ENCODE data around the gene TRIM25. TPM values are rescaled to one million over a fixed set of nuclear protein-coding genes. Genes with fewer than 3 reads are reported as not detected.
A peak's percentile ranks its signal among the peaks of the same experiment; 100 is the strongest.
"Not testable (repeated sequence)": the region's sequence is repeated elsewhere in the genome, so short reads cannot be mapped to it uniquely, and the experiment has no call there.

The TRIM25 gene, protein sequence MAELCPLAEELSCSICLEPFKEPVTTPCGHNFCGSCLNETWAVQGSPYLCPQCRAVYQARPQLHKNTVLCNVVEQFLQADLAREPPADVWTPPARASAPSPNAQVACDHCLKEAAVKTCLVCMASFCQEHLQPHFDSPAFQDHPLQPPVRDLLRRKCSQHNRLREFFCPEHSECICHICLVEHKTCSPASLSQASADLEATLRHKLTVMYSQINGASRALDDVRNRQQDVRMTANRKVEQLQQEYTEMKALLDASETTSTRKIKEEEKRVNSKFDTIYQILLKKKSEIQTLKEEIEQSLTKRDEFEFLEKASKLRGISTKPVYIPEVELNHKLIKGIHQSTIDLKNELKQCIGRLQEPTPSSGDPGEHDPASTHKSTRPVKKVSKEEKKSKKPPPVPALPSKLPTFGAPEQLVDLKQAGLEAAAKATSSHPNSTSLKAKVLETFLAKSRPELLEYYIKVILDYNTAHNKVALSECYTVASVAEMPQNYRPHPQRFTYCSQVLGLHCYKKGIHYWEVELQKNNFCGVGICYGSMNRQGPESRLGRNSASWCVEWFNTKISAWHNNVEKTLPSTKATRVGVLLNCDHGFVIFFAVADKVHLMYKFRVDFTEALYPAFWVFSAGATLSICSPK
- total RNA-seq: 10 to 100 TPM; 59.9 to 63.9 TPM
- polyA plus RNA-seq: 1 to 10 TPM; 5.1 to 5.4 (median 5.2) TPM
- 47.5 to 82.4 (median 56.9) reads per million in 6 experiments for total RNA-seq

DNA sequence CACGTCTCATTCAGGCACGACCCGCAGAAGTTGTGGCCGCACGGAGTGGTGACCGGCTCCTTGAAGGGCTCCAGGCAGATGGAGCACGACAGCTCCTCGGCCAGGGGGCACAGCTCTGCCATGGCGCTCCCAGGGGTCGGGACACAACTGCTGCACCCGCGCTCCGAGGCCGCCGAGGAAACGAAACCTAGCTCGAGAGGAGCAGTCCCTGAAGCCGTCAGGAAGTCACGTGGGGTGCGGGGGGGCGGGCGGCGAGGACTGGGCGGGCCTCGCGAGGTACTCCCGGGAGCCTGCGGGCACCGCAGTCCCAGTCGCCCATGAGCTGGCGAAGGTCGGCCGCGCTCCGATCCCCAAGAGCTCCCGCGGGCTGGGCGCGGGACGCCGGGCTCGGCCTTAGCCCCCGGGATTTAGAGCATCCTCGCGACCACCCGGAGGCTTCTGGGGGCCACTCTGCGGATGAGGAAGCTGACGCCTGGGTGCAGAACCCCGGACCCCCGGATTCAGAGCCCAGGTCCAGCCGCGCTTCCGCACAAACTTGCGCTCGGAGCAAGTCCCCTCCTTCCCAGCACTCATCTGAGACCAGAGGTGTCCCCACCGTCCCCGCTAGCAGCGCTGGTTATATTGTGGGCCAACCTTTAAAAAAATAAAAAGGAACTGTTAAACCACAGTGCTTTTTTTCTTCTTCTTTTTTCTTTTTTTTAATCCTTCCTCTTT, at the start of gene TRIM25:
Gene TRIM25 (minus strand): TSS at position 183 of the 714 bp plus-strand sequence. CDS start 61 bp downstream, at position 122.
- DNase-seq: peak; percentile 73 to 92 (median 84)
- no peaks in the 10 kb centered on the region for H3K27me3 Mint-ChIP-seq
- peaks cover 0 to 7% (median 6%) of the 10 kb centered on the region in 3 donors for H3K36me3 Mint-ChIP-seq
- peak within 1 kb of the TSS; percentile 86 to 97 (median 94) for H3K27ac Mint-ChIP-seq
- POLR2A ChIA-PET: interaction anchor here (0.7 to 1.6 kb wide), 12 partner anchors 9 to 321 kb away, joined by 3 to 20 read pairs (median 4); partner anchors contain the start of genes AKAP1, C17orf67, COIL and DGKE
- ATAC-seq: peak; percentile 89 to 92
- peaks cover 17 to 55% (median 49%) of the 10 kb centered on the region in 4 donors for H3K4me1 Mint-ChIP-seq
- H3K9me3 Mint-ChIP-seq: peaks cover 0 to 10% (median 3%) of the 10 kb centered on the region in 9 donors
- peak within 1 kb of the TSS; percentile 77 to 97 (median 94) for H3K4me3 Mint-ChIP-seq

GRCh38 chr17:56960596-56961538, 47.0 kb upstream of the TRIM25 start, which contains the start of gene COIL:
COIL (minus strand) TSS chr17:56961050; CDS start chr17:56961019, 31 bp downstream.
- ATAC-seq (peak; percentile 95 to 98), DNase-seq (peak; percentile 83 to 95 (median 92))
- POLR2A ChIA-PET: interaction anchor here (0.6 to 2.0 kb wide), 6 partner anchors 18 to 367 kb away, joined by 3 to 7 read pairs (median 4); partner anchors contain the start of genes AKAP1, NOG, SCPEP1 and TRIM25
- peak within 1 kb of the TSS; percentile 84 to 97 (median 95) for H3K27ac Mint-ChIP-seq
- peaks cover 0 to 4% (median 0%) of the 10 kb centered on the region in 5 donors for H3K27me3 Mint-ChIP-seq
- peaks cover 0 to 6% (median 0%) of the 10 kb centered on the region in 3 donors for H3K36me3 Mint-ChIP-seq
- H3K9me3 Mint-ChIP-seq: no peaks in the 10 kb centered on the region
- H3K4me1 Mint-ChIP-seq: peaks cover 10 to 35% (median 23%) of the 10 kb centered on the region in 4 donors
- peak within 1 kb of the TSS; percentile 77 to 94 (median 87) for H3K4me3 Mint-ChIP-seq

DNA sequence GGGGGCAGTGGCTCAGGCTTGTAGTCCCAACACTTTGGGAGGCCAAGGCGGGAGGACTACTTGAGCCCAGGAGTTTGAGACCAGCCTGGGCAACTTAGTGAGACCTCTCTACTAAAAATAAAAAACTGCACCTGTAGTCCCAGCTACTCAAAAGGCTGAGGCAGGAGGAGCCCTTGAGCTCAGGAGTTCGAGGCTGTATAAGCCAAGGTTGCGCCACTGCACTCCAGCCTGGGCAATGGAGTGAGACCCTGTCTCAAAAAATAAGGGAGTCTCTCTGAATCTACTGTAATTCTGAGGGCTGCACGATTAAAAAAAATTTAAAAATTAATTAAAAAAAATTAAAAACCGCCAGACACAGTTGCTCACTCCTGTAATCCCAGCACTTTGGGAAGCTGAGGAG, 43.1 kb upstream of the TRIM25 start:
- ATAC-seq: no peak
- POLR2A ChIA-PET: interaction anchor here (0.6 kb wide), 1 partner anchor 1558 kb away, joined by 3 read pairs; no protein-coding TSS in a partner anchor
- H3K27ac Mint-ChIP-seq: peak overlapping the region in 1 of 10 donors; percentile 15
- peaks cover 12 to 54% (median 26%) of the 10 kb centered on the region in 4 donors for H3K4me1 Mint-ChIP-seq
- H3K36me3 Mint-ChIP-seq: peaks cover 0 to 25% (median 0%) of the 10 kb centered on the region in 3 donors
- H3K27me3 Mint-ChIP-seq: no peaks in the 10 kb centered on the region
- no peak for DNase-seq
- H3K9me3 Mint-ChIP-seq: no peaks in the 10 kb centered on the region
- no peak overlapping the region for H3K4me3 Mint-ChIP-seq

DNA sequence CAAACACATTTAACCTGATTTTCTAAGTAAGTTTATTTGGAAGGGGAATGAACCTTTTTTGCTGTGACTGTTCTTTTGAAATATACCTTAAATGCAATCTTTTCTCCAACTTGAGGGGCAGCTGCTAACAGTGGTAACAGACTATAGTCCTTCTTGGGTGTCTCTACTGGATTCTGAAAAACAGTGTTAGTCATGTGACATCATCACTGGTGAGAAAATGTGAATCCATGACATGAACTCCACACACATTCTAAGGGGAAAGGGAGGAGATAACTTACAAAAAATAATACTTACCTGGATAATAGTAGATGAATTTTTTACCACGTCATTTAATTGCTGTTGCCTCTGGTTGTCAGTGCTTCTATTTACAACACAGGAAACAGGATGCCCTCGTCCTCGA, 35.7 kb upstream of the TRIM25 start:
- Mint-ChIP-seq H3K9me3 (no peaks in the 10 kb centered on the region), H3K27me3 (no peaks in the 10 kb centered on the region), H3K4me3 (no peak overlapping the region), H3K4me1 (peaks cover 0 to 11% (median 4%) of the 10 kb centered on the region in 4 donors), H3K27ac (peak overlapping the region in 4 of 10 donors; percentile 18 to 84 (median 42)), H3K36me3 (peaks cover 0 to 73% (median 20%) of the 10 kb centered on the region in 3 donors)
- no peak for ATAC-seq
- POLR2A ChIA-PET: no interaction called here
- DNase-seq: no peak

GRCh38 chr17:56948491-56948890, 34.6 kb upstream of the TRIM25 start:
- H3K27me3 Mint-ChIP-seq: no peaks in the 10 kb centered on the region
- ATAC-seq: no peak
- DNase-seq: no peak
- POLR2A ChIA-PET: no interaction called here
- H3K36me3 Mint-ChIP-seq: peaks cover 0 to 82% (median 20%) of the 10 kb centered on the region in 3 donors
- no peak overlapping the region for H3K4me3 Mint-ChIP-seq
- H3K4me1 Mint-ChIP-seq: peaks cover 0 to 9% (median 4%) of the 10 kb centered on the region in 4 donors
- H3K9me3 Mint-ChIP-seq: no peaks in the 10 kb centered on the region
- no peak overlapping the region for H3K27ac Mint-ChIP-seq

DNA sequence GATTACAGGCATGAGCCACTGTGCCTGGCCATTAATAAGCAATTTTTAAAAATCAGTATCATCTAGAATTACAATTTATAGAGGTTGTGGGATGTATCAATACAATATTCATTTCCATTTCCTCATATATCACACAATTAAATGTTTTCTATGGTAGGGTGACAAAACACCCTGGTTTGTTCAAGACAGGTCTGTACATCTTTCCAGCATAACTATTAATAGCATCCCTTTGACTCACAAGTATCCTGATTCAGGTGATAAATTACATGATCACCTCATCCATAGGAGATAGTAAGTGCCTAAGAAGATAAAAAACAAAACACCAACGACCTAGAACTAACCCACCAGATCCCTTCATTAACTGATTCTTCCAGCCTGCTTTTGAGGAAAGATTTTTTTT, 33.9 kb upstream of the TRIM25 start:
- no peaks in the 10 kb centered on the region for H3K9me3 Mint-ChIP-seq
- ATAC-seq (no peak), DNase-seq (no peak)
- no peaks in the 10 kb centered on the region for H3K27me3 Mint-ChIP-seq
- POLR2A ChIA-PET: no interaction called here
- peaks cover 0 to 9% (median 3%) of the 10 kb centered on the region in 4 donors for H3K4me1 Mint-ChIP-seq
- H3K4me3 Mint-ChIP-seq: no peak overlapping the region
- H3K36me3 Mint-ChIP-seq: peaks cover 0 to 84% (median 20%) of the 10 kb centered on the region in 3 donors
- peak overlapping the region in 3 of 10 donors; percentile 1 to 43 (median 19) for H3K27ac Mint-ChIP-seq

- DNase-seq (no peak), ATAC-seq (no peak)
- POLR2A ChIA-PET: no interaction called here
- peaks cover 0 to 92% (median 27%) of the 10 kb centered on the region in 3 donors for H3K36me3 Mint-ChIP-seq
- no peaks in the 10 kb centered on the region for H3K9me3 Mint-ChIP-seq
- no peak overlapping the region for H3K27ac Mint-ChIP-seq
- no peaks in the 10 kb centered on the region for H3K27me3 Mint-ChIP-seq
- H3K4me1 Mint-ChIP-seq: peaks cover 0 to 6% (median 2%) of the 10 kb centered on the region in 4 donors
- no peak overlapping the region for H3K4me3 Mint-ChIP-seq
Observed at GRCh38 chr17:56945938-56946505, 32.2 kb upstream of the TRIM25 start.

DNA sequence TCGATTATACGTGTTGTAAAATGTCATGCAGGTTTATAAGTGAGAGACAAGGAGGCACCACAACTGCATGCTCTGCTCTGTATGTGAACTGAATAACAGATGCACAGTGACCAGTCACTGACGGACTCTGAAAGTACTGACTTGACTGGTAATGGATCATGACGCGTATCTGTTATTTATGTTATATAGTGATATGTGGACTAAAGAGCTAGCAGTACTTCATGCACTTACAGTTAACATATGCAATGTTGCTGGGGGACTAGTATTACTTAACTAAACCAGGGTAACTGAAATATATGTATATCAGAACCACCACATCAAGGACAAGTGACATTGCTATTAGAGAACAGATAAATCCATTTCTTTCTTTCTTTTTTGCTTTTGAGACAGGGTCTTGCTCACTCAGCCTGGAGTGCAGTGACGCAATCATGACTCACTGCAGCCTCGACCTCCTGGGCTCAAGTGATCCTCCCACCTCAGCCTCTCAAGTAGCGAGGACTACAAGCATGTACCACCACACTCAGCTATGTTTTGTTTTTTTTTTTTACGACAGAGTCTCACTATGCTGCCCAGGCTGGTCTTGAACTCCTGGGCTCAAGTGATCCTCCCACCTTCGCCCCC, 29.8 kb upstream of the TRIM25 start:
- H3K4me1 Mint-ChIP-seq: peaks cover 0 to 2% (median 0%) of the 10 kb centered on the region in 4 donors
- POLR2A ChIA-PET: interaction anchor here (0.7 kb wide), 1 partner anchor 85 kb away, joined by 3 read pairs; no protein-coding TSS in a partner anchor
- peaks cover 0 to 90% (median 25%) of the 10 kb centered on the region in 3 donors for H3K36me3 Mint-ChIP-seq
- H3K4me3 Mint-ChIP-seq: no peak overlapping the region
- H3K27me3 Mint-ChIP-seq: no peaks in the 10 kb centered on the region
- DNase-seq: no peak
- no peak for ATAC-seq
- H3K27ac Mint-ChIP-seq: peak overlapping the region in 1 of 10 donors; percentile 26
- no peaks in the 10 kb centered on the region for H3K9me3 Mint-ChIP-seq

- H3K36me3 Mint-ChIP-seq: peaks cover 5 to 87% (median 32%) of the 10 kb centered on the region in 3 donors
- peak in 4 of 10 donors; percentile 10 to 68 (median 62) for DNase-seq
- H3K4me1 Mint-ChIP-seq: peaks cover 0 to 2% (median 0%) of the 10 kb centered on the region in 4 donors
- POLR2A ChIA-PET: no interaction called here
- peak; percentile 53 to 78 for ATAC-seq
- no peaks in the 10 kb centered on the region for H3K27me3 Mint-ChIP-seq
- H3K9me3 Mint-ChIP-seq: no peaks in the 10 kb centered on the region
- peak overlapping the region in 1 of 10 donors; percentile 41 for H3K27ac Mint-ChIP-seq
- H3K4me3 Mint-ChIP-seq: no peak overlapping the region
Observed at GRCh38 chr17:56939869-56940484, 26.1 kb upstream of the TRIM25 start.

DNA sequence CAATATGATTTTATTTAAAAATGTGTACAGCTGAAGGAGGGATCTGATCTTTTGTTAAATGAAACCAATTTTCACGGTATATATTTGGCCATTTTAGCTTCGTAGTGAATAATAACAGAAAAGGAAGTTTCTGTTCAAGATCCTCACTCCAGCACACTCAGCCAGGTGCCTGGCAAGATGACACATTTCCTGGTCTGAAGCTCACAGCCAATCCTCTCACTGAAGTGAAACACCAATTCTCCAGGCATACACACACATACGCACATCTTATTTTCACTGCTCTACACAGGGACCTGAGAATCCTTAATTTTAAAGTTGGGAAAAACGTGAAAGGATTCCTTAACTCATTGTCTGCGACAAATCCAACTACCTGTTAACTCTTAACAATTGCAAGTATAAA, 24.4 kb upstream of the TRIM25 start:
- H3K27ac Mint-ChIP-seq: peak overlapping the region in 1 of 10 donors; percentile 34
- H3K4me1 Mint-ChIP-seq, POLR2A ChIA-PET, H3K9me3 Mint-ChIP-seq, H3K4me3 Mint-ChIP-seq, H3K27me3 Mint-ChIP-seq, DNase-seq, ATAC-seq: not testable (repeated sequence)
- peaks cover 5 to 84% (median 36%) of the 10 kb centered on the region in 3 donors for H3K36me3 Mint-ChIP-seq
